K562 (cell line): ENCODE results near the gene KCNJ5. TPM values are rescaled to one million over a fixed set of nuclear protein-coding genes. Genes with fewer than 3 reads are reported as not detected.

Experiments used
- ATAC-seq: fragments of 200-7000 bp; cut with Tn5 transposase; 3 replicates; pipeline ENCODE4 v1.9.1; 2020; ENCODE audit warnings: moderate library complexity
- BruUV-seq: library from RNA; stranded (reverse); fragments of 400-500 nt; replicated peaks from 2 replicates; lab custom pipeline; 2021; lab: Mats Ljungman, UMichigan
- CTCF ChIA-PET: fragments of 300-600 bp; formaldehyde crosslinking; extraction: SDS; loops from one replicate; lab custom pipeline; 2021; ENCODE audit warnings: low intra/inter-chr PET ratio; lab: Yijun Ruan, JAX
- POLR2A ChIA-PET: fragments of 300-600, 350-650 bp; sonication (Branson Sonifier 250); formaldehyde crosslinking; extraction: SDS; loops from one replicate; lab custom pipeline; 2021; ENCODE audit warnings: antibody characterized with exemption, inconsistent platforms; lab: Yijun Ruan, JAX
- DNase-seq, 4 experiments: peaks; one replicate each; pipeline versions ENCODE4 v3.0.0 to v3.0.0-alpha.2; 2011 to 2018; ENCODE audit warnings: low spot score in 3 of 4, mixed read lengths in 3 of 4; ENCODE audit errors: extremely low read depth in 1 of 4
- FAIRE-seq: peaks from 2 replicates; lab custom pipeline; 2011; peaks lifted over from hg19 to GRCh38; lab: Jason Lieb, UNC
- H2AFZ ChIP-seq: 2 replicates; pipeline ENCODE4 v1.6.0; 2011; ENCODE audit warnings: low read depth, low read length, control low read depth, inconsistent platforms
- H3K27ac ChIP-seq: fragments of 200-600 bp; 3 replicates; pipeline ENCODE4 v1.8.0; 2011; ENCODE audit warnings: low read depth, mild to moderate bottlenecking, control low read depth, inconsistent platforms, low read length, moderate library complexity, mixed read lengths; ENCODE audit errors: extremely low read depth
- H3K27me3 ChIP-seq, 2 experiments: fragments of 300-600 bp in 1 of 2; 2 replicates in 1 of 2; 3 replicates in 1 of 2; pipeline versions ENCODE4 v1.6.0 to v1.8.0; 2011; ENCODE audit warnings: inconsistent platforms in 2 of 2, low read length in 2 of 2, mild to moderate bottlenecking in 1 of 2, mixed read lengths in 1 of 2, moderate library complexity in 1 of 2; ENCODE audit not compliant: control insufficient read depth in 2 of 2, insufficient read depth in 2 of 2
- H3K36me3 ChIP-seq: fragments of 300-600 bp; 3 replicates; pipeline ENCODE4 v1.8.0; 2011; ENCODE audit warnings: mild to moderate bottlenecking, low read length, inconsistent platforms; ENCODE audit not compliant: control insufficient read depth, insufficient read depth
- H3K4me1 ChIP-seq, 2 experiments: fragments of 200-600 bp in 1 of 2; replicated peaks in 1 of 2; 2 replicates in 1 of 2; 3 replicates in 1 of 2; pipeline versions ENCODE4 v1.5.1 to v1.8.0; 2011; ENCODE audit warnings: inconsistent platforms in 2 of 2, low read length in 2 of 2, mild to moderate bottlenecking in 1 of 2, mixed read lengths in 1 of 2, moderate library complexity in 1 of 2; ENCODE audit not compliant: control insufficient read depth in 2 of 2, insufficient read depth in 2 of 2
- H3K4me2 ChIP-seq: 2 replicates; pipeline ENCODE4 v1.6.1; 2011; ENCODE audit warnings: low read length, control low read depth, inconsistent platforms, mixed read lengths; ENCODE audit not compliant: insufficient read depth
- H3K4me3 ChIP-seq: fragments of 200-600 bp; sonication (generic), shearing (Covaris generic); 2 replicates; pipeline ENCODE4 v1.5.1; 2016; ENCODE audit warnings: control low read depth, inconsistent platforms
- H3K79me2 ChIP-seq: fragments of 200-600 bp; 3 replicates; pipeline ENCODE4 v1.8.0; 2011; ENCODE audit warnings: low read length, inconsistent platforms; ENCODE audit not compliant: control insufficient read depth, insufficient read depth
- H3K9ac ChIP-seq, 2 experiments: 2 replicates each; pipeline versions ENCODE4 v1.6.0 to v1.6.1; 2011; ENCODE audit warnings: low read depth in 2 of 2, low read length in 2 of 2, control low read depth in 1 of 2, inconsistent platforms in 1 of 2, mild to moderate bottlenecking in 1 of 2, mixed read lengths in 1 of 2; ENCODE audit not compliant: insufficient read depth in 1 of 2
- H3K9me1 ChIP-seq: one replicate; pipeline ENCODE4 v1.6.0; 2011; ENCODE audit warnings: inconsistent platforms, mild to moderate bottlenecking, low read length, moderate library complexity; ENCODE audit not compliant: control insufficient read depth, insufficient read depth
- H3K9me3 ChIP-seq: replicated peaks from 2 replicates; pipeline ENCODE4 v1.5.1; 2011; ENCODE audit warnings: low read depth, low read length, inconsistent platforms; ENCODE audit not compliant: control insufficient read depth, insufficient read depth
- H4K20me1 ChIP-seq: replicated peaks from 2 replicates; pipeline ENCODE4 v1.6.1; 2011; ENCODE audit warnings: low read length, inconsistent platforms, mixed read lengths; ENCODE audit not compliant: control insufficient read depth, insufficient read depth
- ASH1L ChIP-seq: fragments of 450-650 bp; IDR thresholded peaks from 2 replicates; pipeline ENCODE4 v1.6.1; 2018; ENCODE audit warnings: borderline replicate concordance, mild to moderate bottlenecking, low read depth; ENCODE audit not compliant: partially characterized antibody
- BCL6 ChIP-seq: fragments of 250-450 bp; sonication (Bioruptor Pico); IDR thresholded peaks from 2 replicates; pipeline ENCODE4 v1.4.0; 2020
- ETV1 ChIP-seq: fragments of 450-650 bp; conservative IDR thresholded peaks from 2 replicates; pipeline ENCODE4 v1.6.1; 2016; ENCODE audit warnings: missing genetic modification characterization, control low read depth, low read depth, missing compliant biosample characterization
- ID3 ChIP-seq, 2 experiments: fragments of 250-450 bp in 1 of 2; fragments of 450-650 bp in 1 of 2; sonication (Bioruptor Pico) in 1 of 2; IDR thresholded peaks; 2 replicates each; pipeline versions ENCODE4 v1.6.1 to v1.8.0; 2016 to 2021; ENCODE audit warnings: mild to moderate bottlenecking in 2 of 2, moderate library complexity in 2 of 2, missing compliant biosample characterization in 1 of 2, missing genetic modification characterization in 1 of 2
- MAFG ChIP-seq: fragments of 450-650 bp; conservative IDR thresholded peaks from 2 replicates; pipeline ENCODE4 v1.6.1; 2016; ENCODE audit warnings: missing genetic modification characterization, missing compliant biosample characterization
- NFRKB ChIP-seq: fragments of 450-650 bp; IDR thresholded peaks from 2 replicates; pipeline ENCODE4 v1.6.1; 2016; ENCODE audit warnings: low read depth
- PKNOX1 ChIP-seq: fragments of 450-650 bp; IDR thresholded peaks from 2 replicates; pipeline ENCODE4 v1.6.1; 2016
- RREB1 ChIP-seq: fragments of 250-450 bp; sonication (Bioruptor Pico); IDR thresholded peaks from 2 replicates; pipeline ENCODE4 v1.4.0; 2020
- TAF7 ChIP-seq: fragments of 450-650 bp; IDR thresholded peaks from 2 replicates; pipeline ENCODE4 v1.6.1; 2016; ENCODE audit warnings: missing genetic modification characterization, missing compliant biosample characterization
- ZNF561 ChIP-seq: fragments of 450-650 bp; formaldehyde crosslinking; conservative IDR thresholded peaks from 2 replicates; pipeline ENCODE4 v1.4.0; 2020; ENCODE audit warnings: mild to moderate bottlenecking, moderate library complexity
- ZNF589 ChIP-seq: fragments of 200-800 bp; sonication (Bioruptor generic); IDR thresholded peaks from 2 replicates; pipeline ENCODE4 v1.6.1; 2016; ENCODE audit warnings: low read depth, missing genetic modification characterization, missing compliant biosample characterization
- WGBS: fragments of 100-300 bp; shearing (Covaris generic); methylation state at CpG from one replicate; pipeline ENCODE4 v1.1.6; 2016; ENCODE audit warnings: low coverage, mixed read lengths; ENCODE audit not compliant: insufficient coverage; ENCODE audit errors: missing lambda C conversion rate; 5-methylcytosine and 5-hydroxymethylcytosine counted together
- in situ Hi-C: fragments of 300-500 bp; cut with MboI; formaldehyde crosslinking; loops from 4 replicates; pipeline ENCODE4 v1.15.0; 2018; ENCODE audit warnings: inconsistent platforms, mixed read lengths
- intact Hi-C: fragments of 100-400 bp; cut with micrococcal nuclease; formaldehyde crosslinking; loops from 2 replicates; pipeline ENCODE4 v1.14.2; 2022
- polyA plus RNA-seq, 8 experiments: library from polyadenylated mRNA; depleted of rRNA in 4 of 8; stranded (reverse) in 5 of 8; unstranded in 3 of 8; fragments of >200 nt; fragmentation: Nextera tagmentation in 2 of 8; fragmentation: Illumina TruSeq in 1 of 8; extraction: Ambion mirVana in 2 of 8; extraction: Trizol in 1 of 8; gene quantifications; 2 replicates each; pipeline versions ENCODE4 v1.2.1 to v1.2.3, GENCODE V29; 2011 to 2014; ENCODE audit warnings: inconsistent platforms in 1 of 8, missing spikeins in 1 of 8
- total RNA-seq, 7 experiments: library from RNA; depleted of rRNA in 6 of 7; stranded (reverse); fragments of >200 nt in 6 of 7; fragmentation: Illumina TruSeq in 2 of 7; extraction: Trizol in 2 of 7; gene quantifications; 2 replicates each; pipeline versions ENCODE4 v1.2.1 to v1.2.3, GENCODE V29; 2011 to 2021; ENCODE audit warnings: low replicate concordance in 1 of 7

The KCNJ5 gene
- total and polyA plus RNA-seq, 9 of the 15 experiments (the other 6 are each of a cell fraction or from before 2014, with no cell fraction given), result 0.04 TPM; not detected in 8

GRCh38 chr11:128884054-128884453 lies 7.1 kb upstream of the KCNJ5 start:
- Histone ChIP-seq H3K27ac (no peak overlapping the region), H2AFZ (no peak overlapping the region), H3K27me3 (peaks cover 0 to 7% of the 10 kb centered on the region in 2 experiments; a peak in 1 of 5 replicates), H3K4me2 (no peak overlapping the region), H3K4me3 (no peak overlapping the region), H3K9me3 (no peaks in the 10 kb centered on the region), H4K20me1 (no peaks in the 10 kb centered on the region), H3K36me3 (no peaks in the 10 kb centered on the region), H3K9ac (no peak overlapping the region), H3K79me2 (no peaks in the 10 kb centered on the region), H3K4me1 (no peaks in the 10 kb centered on the region), H3K9me1 (no peaks in the 10 kb centered on the region)
- FAIRE-seq, result no peak
- no TSS peak for BruUV-seq
- intact Hi-C loops (loop anchor here (1.0 to 10.0 kb wide), 4 partner anchors 72 to 867 kb away; no protein-coding TSS in a partner anchor), in situ Hi-C loops (loop anchor here (25.0 kb wide), 1 partner anchor 428 kb away; no protein-coding TSS in a partner anchor)
- POLR2A ChIA-PET, result no interaction called here
- DNase-seq, result no peak
- TF ChIP-seq TAF7 (no peak), ZNF589 (CRISPR knock-in tag) (no peak), PKNOX1 (no peak), ZNF561 (no peak), MAFG (tag) (no peak), ETV1 (no peak), ID3 (CRISPR knock-in tag; IDR thresholded peaks at IDR 0.05) (no peak), ID3 (tag; IDR thresholded peaks at IDR 0.05) (no peak), ASH1L (no peak), RREB1 (no peak), NFRKB (no peak), BCL6 (CRISPR knock-in tag) (no peak)
- no peak for ATAC-seq
- WGBS, result 0% methylated on average over 4 of the region's 4 CpGs
- CTCF ChIA-PET, result interaction anchor here (2.2 kb wide), 1 partner anchor 72 kb away, joined by 23 read pairs; no protein-coding TSS in a partner anchor
